Kidney (tissue), 14 donors: ENCODE results near the gene HS6ST1. TPM values are rescaled to one million over a fixed set of nuclear protein-coding genes. Genes with fewer than 3 reads are reported as not detected.

Source experiments
- DNase-seq, 5 donors: peaks; one replicate each; pipeline ENCODE4 v3.0.0-alpha.2; 2013 to 2020
- FAIRE-seq: peaks from 2 replicates; lab custom pipeline; 2012; peaks lifted over from hg19 to GRCh38; lab: Jason Lieb, UNC
- H3K27ac ChIP-seq, 2 donors: one replicate each; pipeline ENCODE4 v1.7.0; 2013; ENCODE audit warnings: low read depth in 2 of 2, low read length in 2 of 2, inconsistent platforms in 1 of 2
- H3K27me3 ChIP-seq: one replicate; pipeline ENCODE4 v1.7.1; 2013; ENCODE audit warnings: low read length, inconsistent platforms; ENCODE audit not compliant: control insufficient read depth, insufficient read depth
- H3K36me3 ChIP-seq, 3 donors: one replicate each; pipeline versions ENCODE4 v1.7.0 to v1.7.1; 2013; ENCODE audit warnings: low read length in 3 of 3, control low read depth in 1 of 3, inconsistent platforms in 1 of 3; ENCODE audit not compliant: insufficient read depth in 3 of 3, control insufficient read depth in 2 of 3
- H3K4me1 ChIP-seq, 3 donors: one replicate each; pipeline versions ENCODE4 v1.7.0 to v1.7.1; 2013; ENCODE audit warnings: low read length in 3 of 3, inconsistent platforms in 1 of 3, low read depth in 1 of 3; ENCODE audit not compliant: control insufficient read depth in 2 of 3, insufficient read depth in 2 of 3
- H3K4me3 ChIP-seq, 3 donors: one replicate each; pipeline versions ENCODE4 v1.7.0 to v1.8.1; 2013; ENCODE audit warnings: low read length in 3 of 3, control low read depth in 1 of 3, inconsistent platforms in 1 of 3
- H3K9ac ChIP-seq, 3 donors: one replicate each; pipeline versions ENCODE4 v1.7.0 to v1.7.1; 2013; ENCODE audit warnings: low read length in 3 of 3, control low read depth in 1 of 3, inconsistent platforms in 1 of 3
- H3K9me3 ChIP-seq, 3 donors: one replicate each; pipeline versions ENCODE4 v1.7.0 to v1.7.1; 2013; ENCODE audit warnings: low read length in 3 of 3, control low read depth in 1 of 3, inconsistent platforms in 1 of 3; ENCODE audit not compliant: control insufficient read depth in 2 of 3, insufficient read depth in 1 of 3
- CTCF ChIP-seq: IDR thresholded peaks from 3 replicates; pipeline ENCODE4 v1.5.1; 2012; ENCODE audit warnings: mild to moderate bottlenecking, moderate library complexity, borderline replicate concordance; ENCODE audit not compliant: insufficient read depth; ENCODE audit errors: extremely low read depth
- intact Hi-C: fragments of 100-400 bp; cut with DNase I; formaldehyde crosslinking; loops from one replicate; pipeline ENCODE4 v1.11.1; 2022
- polyA plus RNA-seq: library from polyadenylated mRNA; stranded (reverse); fragments of 350-450 nt; fragmentation: Illumina TruSeq; extraction: RNeasy Lipid Tissue Mini Kit (QIAGEN cat#74804); gene quantifications from one replicate; pipeline ENCODE4 v1.2.3, GENCODE V29; 2014; ENCODE audit warnings: low read depth, low replicate concordance; ENCODE audit not compliant: insufficient read depth
- total RNA-seq: library from RNA; stranded (reverse); fragmentation: NEBNext Ultra II Directional; extraction: Animal tissue kit (Norgen Biotek cat#: 25700); gene quantifications from one replicate; pipeline ENCODE4 v1.2.1, GENCODE V29; 2021
- donor health status: control.
- donor health status: control.
- donor health status: control.
- donor health status: control.
- donor health status: control.
- donor health status: DM: yes; HTN: yes; CAD: no.
- donor health status: Normal renal cell carcinoma (clear cell type).

HS6ST1 gene
- total and polyA plus RNA-seq, 2 donors from 2014 or later, result 49.6 to 73.9 TPM

GRCh38 chr2:128271911-128272600, 46.6 kb downstream of the HS6ST1 start:
- DNase-seq, result peak in 3 of 5 donors; percentile 28 to 53 (median 37)
- Histone ChIP-seq H3K9ac (no peak overlapping the region), H3K36me3 (peaks cover 2 to 7% (median 5%) of the 10 kb centered on the region in 3 donors), H3K27ac (no peak overlapping the region), H3K9me3 (peaks cover 0 to 3% (median 0%) of the 10 kb centered on the region in 3 donors), H3K4me1 (peaks cover 0 to 10% (median 3%) of the 10 kb centered on the region in 3 donors), H3K27me3 (no peaks in the 10 kb centered on the region), H3K4me3 (no peak overlapping the region)
- no peak for FAIRE-seq
- intact Hi-C loops, result no loop called here
- no peak for TF ChIP-seq CTCF

- DNase-seq, result peak in 1 of 5 donors; percentile 74
- Histone ChIP-seq H3K36me3 (peaks cover 2 to 7% (median 5%) of the 10 kb centered on the region in 3 donors), H3K9ac (no peak overlapping the region), H3K9me3 (peaks cover 0 to 3% (median 0%) of the 10 kb centered on the region in 3 donors), H3K4me1 (peaks cover 0 to 10% (median 3%) of the 10 kb centered on the region in 3 donors), H3K27me3 (no peaks in the 10 kb centered on the region), H3K27ac (no peak overlapping the region), H3K4me3 (no peak overlapping the region)
- no peak for TF ChIP-seq CTCF
- no peak for FAIRE-seq
- intact Hi-C loops, result no loop called here
These were observed 47.1 kb downstream of the HS6ST1 start for GRCh38 chr2:128271597-128271910.

GRCh38 chr2:128270672-128271596, 47.7 kb downstream of the HS6ST1 start:
- no peaks in the 10 kb centered on the region for H3K27me3 ChIP-seq
- no peak for TF ChIP-seq CTCF
- DNase-seq, result peak in 2 of 5 donors; percentile 9 to 69
- H3K9ac ChIP-seq, result no peak overlapping the region
- peaks cover 0 to 3% (median 0%) of the 10 kb centered on the region in 3 donors for H3K9me3 ChIP-seq
- peaks cover 2 to 7% (median 5%) of the 10 kb centered on the region in 3 donors for H3K36me3 ChIP-seq
- intact Hi-C loops, result no loop called here
- peaks cover 0 to 10% (median 3%) of the 10 kb centered on the region in 3 donors for H3K4me1 ChIP-seq
- no peak for FAIRE-seq
- H3K27ac ChIP-seq, result no peak overlapping the region
- H3K4me3 ChIP-seq, result no peak overlapping the region
